GM23248 (cell line): ENCODE measurements around the gene MFAP3L. TPM values are rescaled to one million over a fixed set of nuclear protein-coding genes. Genes with fewer than 3 reads are reported as not detected.

Experiments used
- DNase-seq: peaks from one replicate; pipeline ENCODE4 v3.0.0-alpha.2; 2015
- H2AFZ ChIP-seq: fragments of 200-600 bp; sonication (generic); 2 replicates; pipeline ENCODE4 v1.6.1; 2016; ENCODE audit warnings: antibody characterized with exemption
- H3F3A ChIP-seq: fragments of 200-600 bp; sonication (generic); 2 replicates; pipeline ENCODE4 v1.6.1; 2016; ENCODE audit warnings: mild to moderate bottlenecking, antibody characterized with exemption, mixed run types; ENCODE audit not compliant: insufficient read depth
- H3K27ac ChIP-seq: fragments of 200-600 bp; sonication (generic); 2 replicates; pipeline ENCODE4 v1.5.1; 2016; ENCODE audit warnings: mild to moderate bottlenecking
- H3K27me3 ChIP-seq: fragments of 200-600 bp; sonication (generic); replicated peaks from 2 replicates; pipeline ENCODE4 v1.6.1; 2016; ENCODE audit warnings: mild to moderate bottlenecking; ENCODE audit not compliant: insufficient read depth
- H3K36me3 ChIP-seq: fragments of 200-600 bp; sonication (generic); 2 replicates; pipeline ENCODE4 v1.6.1; 2016; ENCODE audit warnings: low read depth, mild to moderate bottlenecking
- H3K4me1 ChIP-seq: fragments of 200-600 bp; sonication (generic); 2 replicates; pipeline ENCODE4 v1.6.1; 2016; ENCODE audit warnings: mild to moderate bottlenecking; ENCODE audit not compliant: insufficient read depth
- H3K4me2 ChIP-seq: fragments of 200-600 bp; sonication (generic); one replicate; pipeline ENCODE4 v1.6.1; 2016; ENCODE audit warnings: mild to moderate bottlenecking; ENCODE audit not compliant: unreplicated experiment
- H3K4me3 ChIP-seq: fragments of 200-600 bp; sonication (generic); 2 replicates; pipeline ENCODE4 v1.5.1; 2016; ENCODE audit warnings: mild to moderate bottlenecking
- H3K79me2 ChIP-seq: fragments of 200-600 bp; sonication (generic); 2 replicates; pipeline ENCODE4 v1.6.1; 2016; ENCODE audit warnings: mild to moderate bottlenecking; ENCODE audit not compliant: insufficient read depth
- H3K9ac ChIP-seq: fragments of 200-600 bp; sonication (generic); 2 replicates; pipeline ENCODE4 v1.6.1; 2016; ENCODE audit warnings: mild to moderate bottlenecking
- H3K9me2 ChIP-seq: fragments of 200-600 bp; sonication (generic); 2 replicates; pipeline ENCODE4 v1.6.1; 2016; ENCODE audit warnings: mixed run types, mild to moderate bottlenecking, moderate library complexity; ENCODE audit not compliant: insufficient read depth
- H3K9me3 ChIP-seq: fragments of 200-600 bp; sonication (generic); one replicate; pipeline ENCODE4 v1.6.1; 2017; ENCODE audit warnings: low read depth
- H4K20me1 ChIP-seq: fragments of 200-600 bp; sonication (generic); 2 replicates; pipeline ENCODE4 v1.6.0; 2016; ENCODE audit not compliant: insufficient read depth
- EZH2 ChIP-seq: fragments of 200-600 bp; sonication (generic); IDR thresholded peaks from 2 replicates; pipeline ENCODE4 v1.6.1; 2018; ENCODE audit warnings: antibody characterized with exemption, mild to moderate bottlenecking; ENCODE audit not compliant: insufficient read depth, poor library complexity, severe bottlenecking
- EZH2phosphoT487 ChIP-seq: fragments of 200-600 bp; sonication (generic); IDR thresholded peaks from 2 replicates; pipeline ENCODE4 v1.6.1; 2018; ENCODE audit warnings: antibody characterized with exemption, moderate library complexity, mild to moderate bottlenecking, low read depth; ENCODE audit not compliant: insufficient read depth
- WGBS, 2 experiments: methylation state at CpG; one replicate each; pipeline ENCODE4 v1.1.6; 2015 to 2017; ENCODE audit warnings: low lambda C conversion rate in 2 of 2, low coverage in 1 of 2; ENCODE audit errors: missing lambda C conversion rate in 2 of 2; 5-methylcytosine and 5-hydroxymethylcytosine counted together
- in situ Hi-C: fragments of 300-500 bp; cut with MboI; formaldehyde crosslinking; loops from 2 replicates; pipeline ENCODE4 v1.15.0; 2020
- polyA plus RNA-seq: library from polyadenylated mRNA; unstranded; fragments of >200 nt; fragmentation: Nextera tagmentation; extraction: Ambion mirVana; gene quantifications from 2 replicates; pipeline ENCODE4 v1.2.1, GENCODE V29; 2016
- total RNA-seq: library from RNA; depleted of rRNA; stranded (reverse); fragments of >200 nt; shearing (Covaris generic); gene quantifications from 2 replicates; pipeline ENCODE4 v1.2.3, GENCODE V29; 2014

Gene MFAP3L
- total and polyA plus RNA-seq, 2 experiments from 2014 or later: 6.4 to 20.8 TPM

GRCh38 chr4:170022211-170022610 lies 4.0 kb downstream of the MFAP3L start:
- 90 to 97% methylated on average over 2 of the region's 2 CpGs for WGBS, 2 experiments
- in situ Hi-C loops: no loop called here
- no peak overlapping the region for H3K4me2 ChIP-seq
- H3K9ac ChIP-seq: no peak overlapping the region
- no peaks in the 10 kb centered on the region for H3K9me3 ChIP-seq
- H3K27me3 ChIP-seq: no peaks in the 10 kb centered on the region
- H3K4me1 ChIP-seq: 0 out of 2 replicates have a peak, but pooled peaks cover 5% of the 10 kb centered on the region
- H3K4me3 ChIP-seq: no peak overlapping the region
- no peak overlapping the region for H3K27ac ChIP-seq
- TF ChIP-seq EZH2 (no peak), EZH2phosphoT487 (no peak)
- no peaks in the 10 kb centered on the region for H3K36me3 ChIP-seq
- no peak overlapping the region for H2AFZ ChIP-seq
- H3K9me2 ChIP-seq: no peaks in the 10 kb centered on the region
- no peaks in the 10 kb centered on the region for H4K20me1 ChIP-seq
- no peaks in the 10 kb centered on the region for H3K79me2 ChIP-seq
- no peak for DNase-seq
- 0 out of 2 replicates have a peak, but pooled peaks cover 10% of the 10 kb centered on the region for H3F3A ChIP-seq

DNA sequence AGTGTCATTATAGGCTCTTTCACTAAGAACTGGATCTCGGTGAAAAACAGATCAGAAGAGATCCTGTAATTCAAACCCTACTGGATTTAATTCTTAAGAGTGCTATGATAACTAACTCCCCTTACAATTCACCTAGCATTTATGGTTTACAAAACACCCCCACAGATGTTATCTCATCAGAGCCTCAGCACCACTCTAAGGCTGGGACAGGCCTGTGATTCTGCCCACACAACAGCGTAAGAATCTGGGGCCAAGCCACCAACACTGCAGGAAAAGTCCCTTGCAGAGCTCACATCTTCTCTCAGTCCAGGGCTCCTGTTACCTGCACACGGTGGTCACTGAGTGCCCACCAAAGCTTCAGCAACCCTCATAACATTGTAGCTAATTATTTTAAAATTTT lies 8.9 kb downstream of the MFAP3L start:
- no peak overlapping the region for H3K27ac ChIP-seq
- in situ Hi-C loops: no loop called here
- WGBS, 2 experiments: 64 to 68% methylated on average over 3 of the region's 3 CpGs

DNA sequence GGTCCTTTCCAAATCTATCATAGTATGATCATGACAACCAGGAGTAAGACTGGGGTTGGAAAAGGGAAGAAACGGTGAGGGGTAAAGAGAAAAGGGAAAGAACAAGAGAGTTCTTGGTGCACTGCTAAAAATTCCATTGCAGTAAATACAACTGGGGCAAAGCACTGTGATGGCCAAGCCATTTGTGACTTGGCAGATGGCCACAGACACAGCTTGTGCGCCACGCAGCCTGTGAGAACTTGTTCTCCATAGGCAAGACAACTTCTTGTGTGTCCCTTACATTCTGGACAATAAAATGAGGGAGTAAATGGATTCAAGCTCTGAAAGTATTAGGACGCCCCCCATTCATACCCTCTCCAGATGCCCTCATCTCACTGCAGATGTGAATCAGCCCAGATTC lies 10.9 kb downstream of the MFAP3L start:
- H3K79me2 ChIP-seq: 0 out of 2 replicates have a peak, but pooled peaks cover 6% of the 10 kb centered on the region

More for the DNA sequence above, 8.9 kb downstream of the MFAP3L start:
- H3K9me3 ChIP-seq: no peaks in the 10 kb centered on the region
- peaks cover 11% of the 10 kb centered on the region for H3K4me1 ChIP-seq
- H3K4me2 ChIP-seq: no peak overlapping the region
- no peak overlapping the region for H3K9ac ChIP-seq
- no peak overlapping the region for H3K4me3 ChIP-seq
- H2AFZ ChIP-seq: no peak overlapping the region
- no peaks in the 10 kb centered on the region for H3K9me2 ChIP-seq
- H3K27me3 ChIP-seq: no peaks in the 10 kb centered on the region
- H3K36me3 ChIP-seq: no peaks in the 10 kb centered on the region
- peaks cover 14% of the 10 kb centered on the region; the same call in 1 of the 2 replicates for H3F3A ChIP-seq
- DNase-seq: no peak
- TF ChIP-seq EZH2phosphoT487 (no peak), EZH2 (no peak)
- 0 out of 2 replicates have a peak, but pooled peaks cover 6% of the 10 kb centered on the region for H3K79me2 ChIP-seq
- no peaks in the 10 kb centered on the region for H4K20me1 ChIP-seq

GRCh38 chr4:170014359-170015011 lies 11.7 kb downstream of the MFAP3L start:
- H3K4me1 ChIP-seq: peaks cover 11% of the 10 kb centered on the region
- 0 out of 2 replicates have a peak, but pooled peaks cover 6% of the 10 kb centered on the region for H3K79me2 ChIP-seq
- in situ Hi-C loops: no loop called here
- no peaks in the 10 kb centered on the region for H4K20me1 ChIP-seq
- no peak overlapping the region for H3K9ac ChIP-seq
- no peak overlapping the region for H3K27ac ChIP-seq
- WGBS, 2 experiments: 46 to 55% methylated on average over 6 of the region's 6 CpGs
- no peaks in the 10 kb centered on the region for H3K9me2 ChIP-seq
- H3K36me3 ChIP-seq: no peaks in the 10 kb centered on the region
- peak; percentile 62 for DNase-seq
- no peaks in the 10 kb centered on the region for H3K27me3 ChIP-seq
- TF ChIP-seq EZH2phosphoT487: no peak
- no peak for TF ChIP-seq EZH2
- peak overlapping the region; percentile 16 for H3K4me2 ChIP-seq
- H3K4me3 ChIP-seq: no peak overlapping the region
- H3K9me3 ChIP-seq: no peaks in the 10 kb centered on the region
- no peak overlapping the region for H2AFZ ChIP-seq
- H3F3A ChIP-seq: peaks cover 14% of the 10 kb centered on the region; the same call in 1 of the 2 replicates

More for the DNA sequence above, 10.9 kb downstream of the MFAP3L start:
- no peaks in the 10 kb centered on the region for H3K9me2 ChIP-seq
- H2AFZ ChIP-seq: no peak overlapping the region
- no peak overlapping the region for H3K4me2 ChIP-seq
- TF ChIP-seq EZH2phosphoT487: no peak
- no peak for TF ChIP-seq EZH2
- H3K4me3 ChIP-seq: no peak overlapping the region
- in situ Hi-C loops: no loop called here
- H3K36me3 ChIP-seq: no peaks in the 10 kb centered on the region
- no peaks in the 10 kb centered on the region for H4K20me1 ChIP-seq
- 84 to 85% methylated on average over 4 of the region's 4 CpGs for WGBS, 2 experiments
- no peaks in the 10 kb centered on the region for H3K27me3 ChIP-seq
- no peak for DNase-seq
- no peaks in the 10 kb centered on the region for H3K9me3 ChIP-seq
- H3K9ac ChIP-seq: no peak overlapping the region
- peaks cover 14% of the 10 kb centered on the region; the same call in 1 of the 2 replicates for H3F3A ChIP-seq
- H3K4me1 ChIP-seq: peaks cover 11% of the 10 kb centered on the region
- no peak overlapping the region for H3K27ac ChIP-seq
